ENCODE data around the gene HOMER2.

- no peak for TF ChIP-seq POLR2A (IDR thresholded peaks at IDR 0.05)
- no peak for TF ChIP-seq CTCF (IDR thresholded peaks at IDR 0.05)
These were observed 104.8 kb downstream of the HOMER2 start for GRCh38 chr15:82847703-82848102.
